WI38 (cell line): Measurements from ENCODE around the gene SPTBN2.

ENCODE experiments used
- H3K4me3 ChIP-seq: 2 replicates; pipeline ENCODE4 v1.5.1; 2011; ENCODE audit warnings: low read depth, mild to moderate bottlenecking, control low read depth, low read length
- TF ChIP-seq, protein P1 (sequence below): IDR thresholded peaks from 2 replicates; pipeline ENCODE4 v1.5.1; 2012; ENCODE audit warnings: low read depth, mild to moderate bottlenecking, control low read depth, low read length

Gene SPTBN2

GRCh38 chr11:66749091-66749490 is 20.1 kb upstream of the SPTBN2 start:
- TF ChIP-seq, protein P1, sequence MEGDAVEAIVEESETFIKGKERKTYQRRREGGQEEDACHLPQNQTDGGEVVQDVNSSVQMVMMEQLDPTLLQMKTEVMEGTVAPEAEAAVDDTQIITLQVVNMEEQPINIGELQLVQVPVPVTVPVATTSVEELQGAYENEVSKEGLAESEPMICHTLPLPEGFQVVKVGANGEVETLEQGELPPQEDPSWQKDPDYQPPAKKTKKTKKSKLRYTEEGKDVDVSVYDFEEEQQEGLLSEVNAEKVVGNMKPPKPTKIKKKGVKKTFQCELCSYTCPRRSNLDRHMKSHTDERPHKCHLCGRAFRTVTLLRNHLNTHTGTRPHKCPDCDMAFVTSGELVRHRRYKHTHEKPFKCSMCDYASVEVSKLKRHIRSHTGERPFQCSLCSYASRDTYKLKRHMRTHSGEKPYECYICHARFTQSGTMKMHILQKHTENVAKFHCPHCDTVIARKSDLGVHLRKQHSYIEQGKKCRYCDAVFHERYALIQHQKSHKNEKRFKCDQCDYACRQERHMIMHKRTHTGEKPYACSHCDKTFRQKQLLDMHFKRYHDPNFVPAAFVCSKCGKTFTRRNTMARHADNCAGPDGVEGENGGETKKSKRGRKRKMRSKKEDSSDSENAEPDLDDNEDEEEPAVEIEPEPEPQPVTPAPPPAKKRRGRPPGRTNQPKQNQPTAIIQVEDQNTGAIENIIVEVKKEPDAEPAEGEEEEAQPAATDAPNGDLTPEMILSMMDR = no peak
- no peak overlapping the region for H3K4me3 ChIP-seq

GRCh38 chr11:66747480-66747879 is 18.5 kb upstream of the SPTBN2 start:
- TF ChIP-seq, protein P1 = no peak
- H3K4me3 ChIP-seq = no peak overlapping the region

DNA sequence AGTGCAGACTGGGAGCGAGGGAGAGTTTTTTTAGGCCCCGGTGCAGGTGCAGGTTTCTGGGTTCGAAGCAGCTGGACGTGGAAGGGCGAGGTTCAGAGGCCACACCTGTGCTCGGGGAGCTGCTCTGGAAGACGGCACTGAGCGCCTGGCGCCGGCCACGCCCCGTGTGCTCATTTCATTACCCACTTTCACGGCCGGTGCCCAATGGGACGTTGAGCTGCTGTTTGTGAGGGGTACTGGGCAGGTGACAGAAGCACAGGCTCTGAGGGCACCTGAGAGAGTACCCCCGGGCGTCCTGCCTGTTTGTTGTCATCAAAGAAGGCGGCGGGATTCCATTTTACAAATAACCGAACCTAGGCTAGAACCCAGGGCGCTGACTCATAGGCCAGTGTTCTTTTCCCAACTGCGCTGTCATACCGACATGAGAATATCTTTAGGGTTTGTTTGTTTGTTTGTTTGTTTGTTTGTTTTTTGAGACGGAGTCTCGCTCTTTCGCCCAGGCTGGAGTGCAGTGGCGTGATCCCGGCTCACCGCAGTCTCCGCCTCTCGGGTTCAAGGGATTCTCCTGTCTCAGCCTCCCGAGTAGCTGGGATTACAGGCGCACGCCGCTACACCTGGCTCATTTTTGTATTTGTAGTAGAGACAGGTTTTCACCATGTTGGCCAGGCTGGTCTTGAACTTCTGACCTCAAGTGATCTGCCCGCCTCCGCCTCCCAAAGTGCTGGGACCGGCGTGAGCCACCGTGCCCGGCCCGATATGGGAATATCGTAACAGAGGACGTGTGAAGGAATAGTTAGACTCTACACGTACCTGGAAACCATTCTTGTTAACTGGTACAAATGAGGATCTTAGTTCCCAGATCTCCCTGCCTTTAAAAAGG is 16.6 kb upstream of the SPTBN2 start:
- peak overlapping the region; percentile 91 for H3K4me3 ChIP-seq
- TF ChIP-seq, protein P1 = no peak

DNA sequence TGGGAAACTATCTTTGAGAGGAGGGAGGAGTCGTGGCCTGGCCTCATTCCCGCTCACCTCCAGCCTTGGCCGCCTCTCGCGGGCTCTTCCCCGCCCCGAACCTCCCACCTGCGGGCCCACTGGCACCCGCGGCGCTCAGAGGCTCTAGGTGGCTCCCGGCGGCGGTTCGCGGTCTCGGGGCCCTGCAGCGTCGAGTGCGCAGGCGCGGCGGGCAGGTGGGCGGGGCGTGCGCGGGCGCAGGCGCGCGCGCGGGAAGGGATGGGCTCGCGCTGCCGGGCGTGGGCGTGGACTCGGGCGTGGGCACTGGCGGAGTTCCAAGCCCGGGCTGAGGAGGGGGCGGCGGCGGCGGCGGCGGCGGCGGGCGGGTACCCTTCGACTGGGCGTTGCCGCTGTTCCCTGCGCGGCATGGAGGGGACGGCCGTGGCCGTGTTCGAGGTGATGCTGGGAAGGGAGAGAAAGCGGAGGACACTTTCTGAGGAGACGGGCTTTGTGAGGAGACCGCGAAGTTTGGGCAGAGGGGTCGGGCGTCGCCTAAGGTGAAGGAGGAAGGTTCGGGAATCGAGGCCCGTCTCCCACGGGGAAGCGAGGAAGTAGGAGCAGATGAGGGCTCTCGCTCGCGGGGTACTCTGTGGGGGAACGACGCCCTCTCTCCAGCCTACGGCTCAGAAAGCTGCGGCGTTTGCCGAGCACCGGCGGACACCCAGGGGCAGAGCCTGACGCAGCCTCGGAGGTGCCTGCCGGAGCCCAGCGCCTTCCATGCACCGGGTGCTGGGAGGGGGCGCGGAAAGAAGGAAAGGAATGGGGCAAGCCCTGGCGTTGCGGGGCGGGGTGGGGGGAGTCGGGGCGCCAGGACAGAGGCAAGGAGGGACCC is 15.7 kb upstream of the SPTBN2 start:
- H3K4me3 ChIP-seq = peak overlapping the region; percentile 91
- TF ChIP-seq, protein P1 = no peak

- TF ChIP-seq, protein P1 = no peak
- no peak overlapping the region for H3K4me3 ChIP-seq
These were observed 14.4 kb upstream of the SPTBN2 start for GRCh38 chr11:66743271-66743968.

DNA sequence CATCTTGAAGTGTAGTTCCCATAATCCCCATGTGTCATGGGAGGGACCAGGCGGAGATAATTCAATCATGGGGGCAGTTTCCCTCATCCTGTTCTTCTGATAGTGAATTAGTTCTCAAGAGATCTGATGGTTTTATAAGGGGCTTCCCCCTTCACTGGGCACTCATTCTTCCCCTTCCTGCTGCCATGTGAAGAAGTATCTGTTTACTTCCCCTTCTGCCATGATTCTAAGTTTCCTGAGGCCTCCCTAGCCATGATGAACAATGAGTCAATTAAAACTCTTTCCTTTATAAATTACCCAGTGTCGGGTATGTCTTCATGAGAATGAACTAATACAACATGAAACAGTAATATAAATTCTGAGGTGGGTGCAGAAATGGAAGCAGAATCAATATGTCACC is 12.1 kb upstream of the SPTBN2 start:
- no peak overlapping the region for H3K4me3 ChIP-seq
- TF ChIP-seq, protein P1 = no peak
